HL-60 (cell line): ENCODE data around the gene KRT38.

Experiments
- CTCF ChIP-seq: IDR thresholded peaks from one replicate; pipeline ENCODE4 v1.5.1; 2011; ENCODE audit warnings: low read length, control low read depth, inconsistent platforms; ENCODE audit not compliant: insufficient read depth
- GABPA ChIP-seq: IDR thresholded peaks from 2 replicates; pipeline ENCODE4 v1.6.1; 2012; ENCODE audit warnings: low read depth
- POLR2AphosphoS5 ChIP-seq: IDR thresholded peaks from 2 replicates; pipeline ENCODE4 v1.6.1; 2012; ENCODE audit warnings: low read depth
- REST ChIP-seq: IDR thresholded peaks from 2 replicates; pipeline ENCODE4 v1.6.1; 2012; ENCODE audit warnings: low read depth; ENCODE audit not compliant: insufficient replicate concordance
- SPI1 ChIP-seq: IDR thresholded peaks from 2 replicates; pipeline ENCODE4 v1.6.1; 2012; ENCODE audit warnings: low read depth, mild to moderate bottlenecking, borderline replicate concordance

GRCh38 chr17:41483991-41484826, 43.4 kb upstream of the KRT38 start:
- TF ChIP-seq CTCF (no peak), GABPA (no peak), POLR2AphosphoS5 (no peak), REST (no peak), SPI1 (no peak)
